ENCODE data around the gene CYFIP2.

Gene CYFIP2

DNA sequence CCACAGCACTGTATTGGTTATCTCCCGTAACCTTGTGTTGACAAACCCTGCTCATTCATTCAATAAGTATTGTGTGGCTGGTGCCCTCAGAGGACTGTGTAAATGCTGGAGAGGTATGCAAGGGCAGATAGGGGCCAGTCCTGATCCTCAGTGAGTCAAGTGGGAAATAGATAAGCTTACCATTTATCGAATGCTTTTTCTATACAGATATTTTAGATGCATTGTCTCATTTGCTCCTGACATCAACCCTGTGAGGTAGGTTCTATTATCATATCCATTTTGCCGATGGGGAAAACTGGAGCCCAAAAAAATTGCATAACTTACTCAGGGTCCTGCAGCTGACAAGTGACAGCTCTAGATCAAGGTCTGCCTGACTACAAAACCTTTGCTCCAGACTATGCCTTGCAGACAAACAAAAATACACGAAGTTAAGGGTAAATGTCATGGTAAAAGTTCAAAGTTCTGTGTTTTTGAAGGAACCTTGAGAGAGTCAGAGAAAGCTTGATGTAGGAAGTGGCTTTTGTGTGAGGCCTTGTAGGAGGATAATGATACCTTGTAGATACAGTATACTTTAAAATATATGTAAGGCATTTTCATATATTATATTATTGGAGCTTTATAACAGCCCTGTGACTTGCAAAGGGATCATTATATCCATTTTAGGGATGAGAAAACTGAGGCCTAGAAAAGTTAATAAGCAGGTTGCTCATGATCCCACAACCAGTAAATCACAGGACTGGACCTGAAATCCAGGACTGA, 22.7 kb downstream of the CYFIP2 start:
- no peak for DNase-seq (ENCODE audit: low read depth in 2 of 2)

GRCh38 chr5:157289164-157289819, 23.4 kb downstream of the CYFIP2 start:
- DNase-seq (ENCODE audit: low read depth in 2 of 2) = no peak

GRCh38 chr5:157290156-157290980, 24.4 kb downstream of the CYFIP2 start:
- DNase-seq (ENCODE audit: low read depth in 2 of 2) = no peak

- DNase-seq (ENCODE audit: low read depth in 2 of 2) = no peak
Observed at GRCh38 chr5:157290981-157291711, 25.2 kb downstream of the CYFIP2 start.

- no peak for DNase-seq (ENCODE audit: low read depth in 2 of 2)
Observed at GRCh38 chr5:157292599-157292998, 26.7 kb downstream of the CYFIP2 start.

DNA sequence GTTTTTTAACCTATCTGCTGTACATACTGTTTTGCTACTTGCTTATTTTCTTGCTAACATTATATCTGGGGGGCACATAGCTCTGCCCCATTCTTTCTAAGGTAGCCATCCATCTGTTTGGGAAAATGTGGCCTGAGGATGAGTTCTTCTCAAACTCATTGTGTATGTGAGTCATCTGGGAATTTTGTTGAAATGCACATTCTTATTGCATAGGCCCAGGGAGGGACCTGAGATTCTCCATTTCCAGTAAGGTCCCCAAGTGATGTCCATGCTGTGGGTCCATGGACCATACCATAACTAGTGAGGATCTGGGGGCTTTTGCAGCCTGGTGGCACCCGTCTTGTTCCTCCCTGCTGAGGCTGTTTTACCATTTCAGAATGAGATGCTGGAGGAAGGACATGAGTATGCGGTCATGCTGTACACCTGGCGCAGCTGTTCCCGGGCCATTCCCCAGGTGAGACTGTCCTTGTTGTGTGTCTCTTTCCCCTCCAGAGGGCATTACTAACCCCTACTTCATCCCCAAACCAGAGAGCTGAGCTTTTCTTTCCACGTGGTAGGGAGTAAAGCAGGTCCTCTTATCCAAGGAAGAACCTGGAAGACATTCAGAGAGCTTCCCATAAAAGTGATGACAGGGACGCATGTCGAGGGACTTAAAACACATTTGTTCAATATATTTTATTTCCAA, 28.6 kb downstream of the CYFIP2 start:
- DNase-seq (ENCODE audit: low read depth in 2 of 2) = no peak

DNA sequence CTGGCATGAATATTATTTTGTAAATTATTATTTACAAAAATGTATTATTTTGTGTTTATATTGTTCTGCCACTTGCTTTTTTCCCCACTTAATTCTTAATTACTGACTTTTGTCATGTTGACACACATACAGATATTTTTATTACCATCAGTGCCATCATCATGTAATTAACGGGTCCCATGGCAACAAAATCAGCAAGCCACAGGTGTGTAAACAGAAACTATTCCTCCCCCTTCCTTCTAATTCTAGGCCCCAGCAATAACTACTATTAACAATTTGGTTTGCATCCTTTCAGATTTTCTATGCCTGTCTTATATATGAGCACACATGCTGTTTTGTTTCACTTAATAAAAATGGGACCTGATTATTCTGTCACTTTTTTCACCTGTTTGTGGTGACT, 29.3 kb downstream of the CYFIP2 start:
- no peak for DNase-seq (ENCODE audit: low read depth in 2 of 2)

- no peak for DNase-seq (ENCODE audit: low read depth in 2 of 2)
Observed at GRCh38 chr5:157300564-157300963, 34.6 kb downstream of the CYFIP2 start.

DNA sequence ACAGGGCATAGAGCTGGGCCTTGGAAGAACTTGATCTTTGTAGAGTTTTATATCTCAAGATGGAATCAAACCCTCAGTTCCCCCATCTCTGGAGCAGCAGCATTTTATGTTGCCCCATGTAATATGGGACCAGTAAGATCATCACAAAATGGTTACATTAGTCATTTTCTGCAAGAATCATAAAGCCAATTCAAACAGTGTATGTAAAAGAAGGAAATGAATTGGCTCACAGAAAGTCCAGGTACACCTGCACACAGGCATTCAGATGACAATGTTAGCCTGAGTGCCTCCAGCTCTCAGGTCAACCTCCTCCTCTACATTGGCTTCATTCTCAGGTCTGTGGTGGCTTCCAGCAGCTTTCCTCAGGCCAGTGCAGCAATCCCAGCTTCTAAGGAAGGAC, 35.1 kb downstream of the CYFIP2 start:
- DNase-seq (ENCODE audit: low read depth in 2 of 2) = no peak

DNA sequence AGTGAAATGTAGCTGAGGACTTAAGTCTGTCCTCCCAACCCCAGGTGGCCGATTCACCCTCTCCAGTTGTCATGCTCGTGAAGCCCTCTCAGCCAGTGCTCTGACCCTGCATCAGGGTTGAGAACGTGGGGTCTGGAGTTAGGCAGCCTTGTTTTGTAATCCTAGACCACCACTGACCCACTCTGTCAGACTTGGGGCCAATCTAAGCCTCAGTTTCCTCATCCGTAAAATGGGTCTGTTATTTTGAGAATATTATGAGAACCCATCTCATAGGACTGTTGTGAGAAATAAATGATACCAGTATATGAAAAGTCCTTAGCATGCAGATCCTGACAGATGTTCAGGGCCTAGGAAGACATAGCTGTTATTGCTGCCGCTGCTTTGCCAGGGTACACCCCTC, 37.1 kb downstream of the CYFIP2 start:
- DNase-seq (ENCODE audit: low read depth in 2 of 2) = no peak

DNA sequence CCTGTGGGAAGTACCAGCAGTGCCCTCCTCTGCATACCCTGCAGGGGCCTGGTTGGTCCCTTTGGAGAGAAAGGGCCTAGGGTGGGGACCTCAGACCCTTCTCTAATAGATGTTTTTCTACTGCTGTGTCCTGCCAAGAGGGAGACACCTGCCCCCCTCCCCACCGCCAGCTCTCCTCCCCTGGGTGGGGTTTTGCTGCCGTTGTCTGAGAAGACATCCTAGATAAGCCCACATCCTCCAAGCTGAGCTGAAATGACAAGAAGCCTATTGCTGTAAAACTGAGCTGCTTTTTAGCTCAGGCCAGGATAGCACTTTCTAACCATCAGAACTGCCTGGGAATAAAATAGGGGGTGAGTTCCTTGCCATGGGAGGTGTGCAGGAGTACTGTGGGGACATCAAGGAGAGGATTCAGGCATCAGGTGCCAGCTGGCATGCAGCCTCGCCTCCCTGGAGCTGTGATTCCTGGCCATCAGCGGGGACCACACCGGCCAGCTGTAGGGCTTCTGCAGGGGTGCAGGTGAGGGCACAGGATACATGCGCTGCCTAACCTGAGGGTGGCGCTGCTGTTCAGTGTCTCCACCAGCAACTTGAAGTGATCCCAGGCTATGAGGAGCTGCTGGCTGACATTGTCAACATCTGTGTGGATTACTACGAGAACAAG, 37.9 kb downstream of the CYFIP2 start:
- DNase-seq (ENCODE audit: low read depth in 2 of 2) = no peak

DNA sequence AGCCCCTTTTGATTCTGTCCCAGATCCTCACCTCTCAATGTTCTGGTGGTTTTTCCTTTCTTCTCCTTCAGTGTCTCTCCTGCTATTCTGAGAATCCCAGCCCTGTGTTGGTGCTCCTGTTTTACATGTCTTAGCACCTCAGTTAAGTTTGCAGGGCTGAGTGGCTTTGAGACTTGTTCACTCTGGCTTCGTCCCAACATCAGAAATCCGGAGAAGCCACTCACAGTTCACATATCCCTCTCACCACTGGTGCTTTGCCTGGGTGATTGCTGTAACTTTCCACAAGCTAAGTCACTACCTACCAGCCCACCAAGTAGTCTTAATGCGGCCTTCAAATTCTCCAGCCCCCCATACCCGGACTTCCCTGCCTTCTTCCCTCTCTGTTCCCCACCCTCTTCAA, 40.2 kb downstream of the CYFIP2 start:
- DNase-seq (ENCODE audit: low read depth in 2 of 2) = no peak

GRCh38 chr5:157306692-157307471, 41.0 kb downstream of the CYFIP2 start:
- DNase-seq (ENCODE audit: low read depth in 2 of 2) = no peak

DNA sequence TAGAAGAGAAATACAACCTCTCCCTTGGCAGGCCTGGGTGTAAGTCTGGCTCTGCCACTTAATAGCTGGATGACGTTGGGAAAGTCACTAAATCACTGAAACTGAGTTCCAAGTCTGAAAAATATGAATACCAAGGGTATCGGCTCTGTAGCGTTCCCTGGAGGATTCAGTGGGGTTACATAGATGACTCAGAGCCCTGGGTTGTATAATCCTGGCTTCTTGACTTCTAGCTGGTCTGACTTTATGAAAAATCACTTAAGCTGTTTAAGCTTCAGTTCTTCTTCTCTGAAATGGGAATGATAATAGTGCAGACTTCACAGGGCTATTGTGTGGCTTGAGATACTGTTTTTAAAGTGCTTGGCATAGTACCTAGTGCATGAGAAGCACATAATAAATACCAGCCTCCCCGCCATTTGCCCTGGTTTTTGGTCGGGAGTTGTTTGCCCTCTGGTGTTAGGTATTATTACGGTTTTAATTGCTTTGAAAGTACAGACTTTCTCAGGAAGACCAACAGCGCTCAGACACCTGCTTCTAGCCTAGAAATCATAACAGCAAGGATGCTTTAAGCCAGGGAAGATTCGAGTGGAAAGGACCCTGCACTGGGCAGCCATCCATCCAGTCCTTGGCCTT, 43.0 kb downstream of the CYFIP2 start:
- DNase-seq (ENCODE audit: low read depth in 2 of 2) = no peak

DNA sequence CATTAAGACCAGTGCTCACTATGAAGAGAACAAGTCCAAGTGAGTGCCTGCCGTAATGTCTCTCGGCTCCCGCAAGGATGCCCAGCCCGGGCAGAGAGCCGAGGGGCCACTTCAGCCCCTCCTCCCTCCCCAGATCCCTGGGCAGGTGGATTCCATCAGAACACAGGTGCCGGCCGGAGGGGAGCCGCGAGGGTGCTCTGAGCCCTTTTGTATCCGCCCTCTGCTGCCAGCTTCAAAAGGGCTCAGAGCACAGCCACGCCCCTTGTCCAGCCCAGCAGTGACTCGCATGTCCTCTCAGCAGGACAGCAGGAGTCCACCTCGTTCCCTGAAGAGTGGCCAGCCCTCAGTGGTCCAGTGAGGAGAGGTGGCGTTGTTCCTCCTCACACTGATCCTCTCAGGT, 43.9 kb downstream of the CYFIP2 start:
- no peak for DNase-seq (ENCODE audit: low read depth in 2 of 2)

DNA sequence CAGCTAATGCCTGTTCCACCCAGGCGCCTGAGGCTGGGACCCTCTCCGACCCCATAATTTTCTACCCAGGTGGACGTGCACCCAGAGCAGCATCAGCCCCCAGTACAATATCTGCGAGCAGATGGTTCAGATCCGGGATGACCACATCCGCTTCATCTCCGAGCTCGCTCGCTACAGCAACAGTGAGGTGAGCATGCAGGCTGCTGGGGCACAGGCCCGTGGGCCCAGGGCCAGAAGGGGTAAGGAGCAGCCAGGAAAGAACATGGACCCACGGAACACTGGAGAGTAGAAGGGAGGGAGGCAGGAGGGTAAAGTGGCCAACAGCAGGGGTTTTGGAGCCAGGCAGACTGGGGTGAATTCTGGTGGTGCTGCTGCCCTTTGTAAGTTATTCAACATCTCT, 45.7 kb downstream of the CYFIP2 start:
- DNase-seq (ENCODE audit: low read depth in 2 of 2) = no peak

- DNase-seq (ENCODE audit: low read depth in 2 of 2) = peak in 1 of 2 donors; percentile 29
Observed at GRCh38 chr5:157312492-157312891, 46.6 kb downstream of the CYFIP2 start.

DNA sequence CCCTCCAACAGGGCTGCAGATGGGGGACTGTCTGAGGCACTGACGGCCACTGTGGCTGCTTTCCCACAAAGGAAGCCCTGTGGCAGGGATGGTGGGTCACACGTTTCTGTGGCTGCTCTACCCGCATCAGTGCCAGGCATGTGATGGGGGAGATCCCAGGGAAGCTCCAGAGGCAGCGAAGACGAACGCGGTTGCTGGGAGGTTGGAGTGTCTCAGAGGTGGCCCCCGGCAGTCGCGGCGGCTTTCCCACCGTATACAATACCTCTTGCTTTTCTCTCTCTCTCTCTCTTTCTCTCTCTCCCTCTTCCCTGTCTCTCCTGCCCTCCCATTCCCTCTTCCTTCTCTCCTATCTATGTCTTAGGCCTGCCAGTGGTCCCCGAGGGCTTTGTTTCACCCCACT, 56.7 kb downstream of the CYFIP2 start:
- no peak for DNase-seq (ENCODE audit: low read depth in 2 of 2)

- no peak for DNase-seq (ENCODE audit: low read depth in 2 of 2)
Observed at GRCh38 chr5:157323107-157323706, 57.3 kb downstream of the CYFIP2 start.
